ENCODE data around the gene CAMTA1. TPM values are rescaled to one million over a fixed set of nuclear protein-coding genes. Genes with fewer than 3 reads are reported as not detected.

CAMTA1 gene
- total and polyA plus RNA-seq, 9 of the 15 experiments (the other 6 are each of a cell fraction or from before 2014, with no cell fraction given): 43.9 to 161 (median 65.9) TPM

DNA sequence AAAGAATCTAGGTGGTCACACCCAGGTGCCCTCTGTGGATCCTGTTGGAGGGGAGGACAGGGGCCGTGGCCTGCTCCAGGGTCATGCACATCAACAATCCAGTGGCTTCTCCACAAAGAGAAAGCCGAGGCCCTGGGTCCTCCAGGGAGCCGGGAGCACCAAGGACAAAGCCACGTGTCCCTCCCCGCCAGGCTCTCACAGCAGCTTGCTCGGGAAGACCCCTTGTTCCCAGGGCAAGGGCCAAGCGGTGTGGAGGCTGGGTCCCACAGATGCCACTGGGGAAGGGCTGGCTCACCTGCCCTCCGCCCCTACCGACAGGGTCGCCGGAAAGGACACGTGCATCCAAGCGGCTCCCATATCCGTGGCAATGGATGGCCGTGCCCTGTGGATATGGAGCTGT lies 793.0 kb downstream of the CAMTA1 start:
- DNase-seq (ENCODE audit: extremely low read depth in 1 of 4, low spot score in 3 of 4) (no peak), FAIRE-seq (no peak), ATAC-seq (no peak)
- Histone ChIP-seq H3K9ac (ENCODE audit: insufficient read depth in 1 of 2, low read depth in 2 of 2, low read length in 2 of 2) (no peak overlapping the region), H3K27me3 (ENCODE audit: control insufficient read depth in 2 of 2, insufficient read depth in 2 of 2, low read length in 2 of 2) (peaks cover 10 to 70% of the 10 kb centered on the region in 2 experiments; a peak in 4 of 5 replicates), H3K36me3 (ENCODE audit: control insufficient read depth, insufficient read depth, low read length) (no peaks in the 10 kb centered on the region), H3K4me2 (ENCODE audit: insufficient read depth, low read length) (no peak overlapping the region), H3K27ac (ENCODE audit: extremely low read depth, low read depth, low read length) (no peak overlapping the region), H3K9me3 (replicated peaks; ENCODE audit: control insufficient read depth, insufficient read depth, low read depth, low read length) (no peaks in the 10 kb centered on the region), H3K4me3 (no peak overlapping the region), H3K9me1 (ENCODE audit: control insufficient read depth, insufficient read depth, low read length) (no peaks in the 10 kb centered on the region), H3K4me1 (replicated peaks in 1 of 2; ENCODE audit: control insufficient read depth in 2 of 2, insufficient read depth in 2 of 2, low read length in 2 of 2) (no peaks in the 10 kb centered on the region; a peak in 2 of 5 replicates), H2AFZ (ENCODE audit: low read depth, low read length) (no peak overlapping the region), H4K20me1 (replicated peaks; ENCODE audit: control insufficient read depth, insufficient read depth, low read length) (peaks cover 10% of the 10 kb centered on the region; the same call in 1 of the 2 replicates), H3K79me2 (ENCODE audit: control insufficient read depth, insufficient read depth, low read length) (no peaks in the 10 kb centered on the region)
- intact Hi-C loops (cut with micrococcal nuclease) (no loop called here), in situ Hi-C loops (cut with MboI) (no loop called here)
- WGBS (ENCODE audit: insufficient coverage, low coverage, missing lambda C conversion rate): under 1% methylated on average over 14 of the region's 15 CpGs
- no TSS peak for BruUV-seq (replicated peaks)
- CTCF ChIA-PET (ENCODE audit: low intra/inter-chr PET ratio): no interaction called here
- POLR2A ChIA-PET: no interaction called here
- TF ChIP-seq, protein P1, sequence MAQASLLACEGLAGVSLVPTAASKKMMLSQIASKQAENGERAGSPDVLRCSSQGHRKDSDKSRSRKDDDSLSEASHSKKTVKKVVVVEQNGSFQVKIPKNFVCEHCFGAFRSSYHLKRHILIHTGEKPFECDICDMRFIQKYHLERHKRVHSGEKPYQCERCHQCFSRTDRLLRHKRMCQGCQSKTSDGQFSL (CRISPR knock-in tag; IDR thresholded peaks at IDR 0.05): no peak
- TF ChIP-seq, protein P1 (tag; IDR thresholded peaks at IDR 0.05): no peak
- TF ChIP-seq ZNF41 (CRISPR knock-in tag; conservative IDR thresholded peaks at IDR 0.05): no peak
- TF ChIP-seq, protein P2, sequence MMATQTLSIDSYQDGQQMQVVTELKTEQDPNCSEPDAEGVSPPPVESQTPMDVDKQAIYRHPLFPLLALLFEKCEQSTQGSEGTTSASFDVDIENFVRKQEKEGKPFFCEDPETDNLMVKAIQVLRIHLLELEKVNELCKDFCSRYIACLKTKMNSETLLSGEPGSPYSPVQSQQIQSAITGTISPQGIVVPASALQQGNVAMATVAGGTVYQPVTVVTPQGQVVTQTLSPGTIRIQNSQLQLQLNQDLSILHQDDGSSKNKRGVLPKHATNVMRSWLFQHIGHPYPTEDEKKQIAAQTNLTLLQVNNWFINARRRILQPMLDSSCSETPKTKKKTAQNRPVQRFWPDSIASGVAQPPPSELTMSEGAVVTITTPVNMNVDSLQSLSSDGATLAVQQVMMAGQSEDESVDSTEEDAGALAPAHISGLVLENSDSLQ (IDR thresholded peaks at IDR 0.05): no peak
- TF ChIP-seq RBFOX2 (IDR thresholded peaks at IDR 0.05; ENCODE audit: low read depth, low read length): no peak
- TF ChIP-seq PTRF (tag; IDR thresholded peaks at IDR 0.05): no peak
- no peak for TF ChIP-seq ZNF398 (CRISPR knock-in tag; IDR thresholded peaks at IDR 0.05)
- TF ChIP-seq, protein P3, sequence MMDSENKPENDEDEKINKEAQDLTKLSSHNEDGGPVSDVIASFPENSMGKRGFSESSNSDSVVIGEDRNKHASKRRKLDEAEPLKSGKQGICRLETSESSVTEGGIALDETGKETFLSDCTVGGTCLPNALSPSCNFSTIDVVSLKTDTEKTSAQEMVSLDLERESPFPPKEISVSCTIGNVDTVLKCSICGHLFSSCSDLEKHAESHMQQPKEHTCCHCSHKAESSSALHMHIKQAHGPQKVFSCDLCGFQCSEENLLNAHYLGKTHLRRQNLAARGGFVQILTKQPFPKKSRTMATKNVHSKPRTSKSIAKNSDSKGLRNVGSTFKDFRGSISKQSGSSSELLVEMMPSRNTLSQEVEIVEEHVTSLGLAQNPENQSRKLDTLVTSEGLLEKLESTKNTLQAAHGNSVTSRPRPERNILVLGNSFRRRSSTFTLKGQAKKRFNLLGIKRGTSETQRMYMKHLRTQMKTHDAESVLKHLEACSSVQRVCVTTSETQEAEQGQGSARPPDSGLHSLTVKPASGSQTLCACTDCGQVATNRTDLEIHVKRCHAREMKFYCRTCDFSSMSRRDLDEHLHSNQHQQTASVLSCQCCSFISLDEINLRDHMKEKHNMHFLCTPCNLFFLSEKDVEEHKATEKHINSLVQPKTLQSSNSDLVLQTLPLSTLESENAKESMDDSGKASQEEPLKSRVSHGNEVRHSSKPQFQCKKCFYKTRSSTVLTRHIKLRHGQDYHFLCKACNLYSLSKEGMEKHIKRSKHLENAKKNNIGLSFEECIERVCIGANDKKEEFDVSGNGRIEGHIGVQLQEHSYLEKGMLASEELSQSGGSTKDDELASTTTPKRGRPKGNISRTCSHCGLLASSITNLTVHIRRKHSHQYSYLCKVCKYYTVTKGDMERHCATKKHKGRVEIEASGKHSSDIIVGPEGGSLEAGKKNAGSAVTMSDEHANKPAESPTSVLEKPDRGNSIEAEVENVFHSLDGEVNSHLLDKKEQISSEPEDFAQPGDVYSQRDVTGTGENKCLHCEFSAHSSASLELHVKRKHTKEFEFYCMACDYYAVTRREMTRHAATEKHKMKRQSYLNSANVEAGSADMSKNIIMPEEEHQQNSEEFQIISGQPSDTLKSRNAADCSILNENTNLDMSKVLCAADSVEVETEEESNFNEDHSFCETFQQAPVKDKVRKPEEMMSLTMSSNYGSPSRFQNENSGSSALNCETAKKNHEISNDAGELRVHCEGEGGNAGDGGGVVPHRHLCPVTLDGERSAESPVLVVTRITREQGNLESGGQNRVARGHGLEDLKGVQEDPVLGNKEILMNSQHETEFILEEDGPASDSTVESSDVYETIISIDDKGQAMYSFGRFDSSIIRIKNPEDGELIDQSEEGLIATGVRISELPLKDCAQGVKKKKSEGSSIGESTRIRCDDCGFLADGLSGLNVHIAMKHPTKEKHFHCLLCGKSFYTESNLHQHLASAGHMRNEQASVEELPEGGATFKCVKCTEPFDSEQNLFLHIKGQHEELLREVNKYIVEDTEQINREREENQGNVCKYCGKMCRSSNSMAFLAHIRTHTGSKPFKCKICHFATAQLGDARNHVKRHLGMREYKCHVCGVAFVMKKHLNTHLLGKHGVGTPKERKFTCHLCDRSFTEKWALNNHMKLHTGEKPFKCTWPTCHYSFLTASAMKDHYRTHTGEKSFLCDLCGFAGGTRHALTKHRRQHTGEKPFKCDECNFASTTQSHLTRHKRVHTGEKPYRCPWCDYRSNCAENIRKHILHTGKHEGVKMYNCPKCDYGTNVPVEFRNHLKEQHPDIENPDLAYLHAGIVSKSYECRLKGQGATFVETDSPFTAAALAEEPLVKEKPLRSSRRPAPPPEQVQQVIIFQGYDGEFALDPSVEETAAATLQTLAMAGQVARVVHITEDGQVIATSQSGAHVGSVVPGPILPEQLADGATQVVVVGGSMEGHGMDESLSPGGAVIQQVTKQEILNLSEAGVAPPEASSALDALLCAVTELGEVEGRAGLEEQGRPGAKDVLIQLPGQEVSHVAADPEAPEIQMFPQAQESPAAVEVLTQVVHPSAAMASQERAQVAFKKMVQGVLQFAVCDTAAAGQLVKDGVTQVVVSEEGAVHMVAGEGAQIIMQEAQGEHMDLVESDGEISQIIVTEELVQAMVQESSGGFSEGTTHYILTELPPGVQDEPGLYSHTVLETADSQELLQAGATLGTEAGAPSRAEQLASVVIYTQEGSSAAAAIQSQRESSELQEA (IDR thresholded peaks at IDR 0.05; ENCODE audit: low read depth): no peak
- no peak for TF ChIP-seq ZNF707 (CRISPR knock-in tag; conservative IDR thresholded peaks at IDR 0.05)
- no peak for TF ChIP-seq ETV5 (CRISPR knock-in tag; IDR thresholded peaks at IDR 0.05; ENCODE audit: low read depth)
- no peak for TF ChIP-seq HMG20B (CRISPR knock-in tag; IDR thresholded peaks at IDR 0.05)
